Esophagus muscularis mucosa (tissue), 4 donors: ENCODE measurements around the gene HPRT1.

ENCODE experiments used
- CTCF ChIP-seq, 3 experiments: fragments of 200-600 bp in 2 of 3; fragments of 450-650 bp in 1 of 3; sonication (generic) in 2 of 3; IDR thresholded peaks; one replicate each; pipeline ENCODE4 v1.5.1; 2017 to 2019; ENCODE audit warnings: antibody characterized with exemption in 3 of 3, mild to moderate bottlenecking in 2 of 3, moderate library complexity in 1 of 3
- EP300 ChIP-seq: sonication (generic); formaldehyde crosslinking; IDR thresholded peaks from one replicate; pipeline ENCODE4 v1.6.1; 2017; ENCODE audit warnings: antibody characterized with exemption
- POLR2A ChIP-seq: fragments of 450-650 bp; IDR thresholded peaks from one replicate; pipeline ENCODE4 v1.6.1; 2017; ENCODE audit warnings: antibody characterized with exemption, moderate library complexity, mild to moderate bottlenecking, low read depth

- no peak for TF ChIP-seq POLR2A
- no peak for TF ChIP-seq CTCF (IDR thresholded peaks at IDR 0.05)
- TF ChIP-seq EP300: no peak
Observed at GRCh38 chrX:134501941-134502340, 42.0 kb downstream of the HPRT1 start.
